ENCODE results near the gene PRKACB.
A peak's percentile ranks its signal among the peaks of the same experiment; 100 is the strongest.

DNA sequence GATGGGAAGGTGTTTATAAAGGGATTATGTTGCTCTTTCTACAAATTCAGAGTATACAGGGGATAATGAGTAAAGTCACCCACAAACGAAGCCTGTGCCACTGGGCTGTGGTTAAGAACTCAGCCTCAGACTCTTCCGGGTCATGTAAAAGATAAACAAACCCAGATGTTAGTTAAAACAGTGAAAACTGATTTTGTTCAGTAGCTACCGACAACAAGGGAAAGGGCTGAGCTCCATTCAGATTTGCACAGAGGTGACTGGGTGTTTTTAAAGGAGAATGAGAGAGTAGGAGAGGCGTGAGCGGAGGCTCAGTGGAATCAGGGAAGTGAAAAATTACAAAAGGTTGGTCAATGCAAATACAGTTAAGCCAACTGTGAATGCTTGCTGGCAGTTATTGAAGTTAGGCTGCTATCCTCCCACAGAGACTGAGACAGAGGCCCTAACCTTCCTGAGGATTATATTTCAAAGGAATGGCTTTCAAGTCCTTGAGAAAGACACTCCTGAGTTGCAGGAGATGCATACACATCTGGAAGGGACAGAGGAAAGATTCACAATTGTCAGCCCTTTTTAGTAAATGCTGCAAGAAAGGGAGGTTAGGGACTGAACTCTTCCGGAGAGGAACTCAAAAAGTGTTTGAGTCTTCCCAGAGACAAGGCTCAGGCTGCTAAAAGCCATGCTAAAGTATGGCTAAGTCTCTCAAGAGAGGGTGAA is 127.5 kb downstream of the PRKACB start:
- TF ChIP-seq EZH2phosphoT487 (IDR thresholded peaks at IDR 0.05; ENCODE audit: unreplicated experiment) (no peak), NANOG (IDR thresholded peaks at IDR 0.05; ENCODE audit: borderline replicate concordance) (peak; percentile 19; the same call in 1 of the 2 replicates)

Data from GM23338 (cell line).